HepG2 (cell line): Measurements from ENCODE around the gene RPL37A. TPM values are rescaled to one million over a fixed set of nuclear protein-coding genes. Genes with fewer than 3 reads are reported as not detected.

Experiments used
- ATAC-seq: fragments of 200-7000 bp; cut with Tn5 transposase; 3 replicates; pipeline ENCODE4 v1.9.1; 2020; ENCODE audit warnings: mild to moderate bottlenecking, moderate library complexity
- BruUV-seq: library from RNA; stranded (reverse); fragments of 400-500 nt; replicated peaks from 2 replicates; lab custom pipeline; 2021; lab: Mats Ljungman, UMichigan
- CTCF ChIA-PET: fragments of 300-600 bp; formaldehyde crosslinking; extraction: SDS; loops from one replicate; lab custom pipeline; 2021; ENCODE audit warnings: low total read pairs, inconsistent platforms, low intra/inter-chr PET ratio; lab: Yijun Ruan, JAX
- POLR2A ChIA-PET: fragments of 350-600 bp; sonication (Branson Sonifier 250); formaldehyde crosslinking; loops from one replicate; lab custom pipeline; 2020; ENCODE audit warnings: antibody characterized with exemption, inconsistent platforms; lab: Yijun Ruan, JAX
- DNase-seq: peaks from one replicate; pipeline ENCODE4 v3.0.0-alpha.2; 2015; ENCODE audit warnings: low spot score
- FAIRE-seq: peaks from 3 replicates; lab custom pipeline; 2011; peaks lifted over from hg19 to GRCh38; lab: Jason Lieb, UNC
- H2AFZ ChIP-seq: one replicate; pipeline ENCODE4 v1.6.1; 2011; ENCODE audit warnings: low read length, inconsistent platforms
- H3K27ac ChIP-seq: fragments of 300-600 bp; 3 replicates; pipeline ENCODE4 v1.8.0; 2011; ENCODE audit warnings: mixed run types, mild to moderate bottlenecking, mixed read lengths, low read length, inconsistent platforms; ENCODE audit not compliant: insufficient read depth; ENCODE audit errors: extremely low read length
- H3K27me3 ChIP-seq, 2 experiments: fragments of 200-600 bp in 1 of 2; 2 replicates in 1 of 2; 3 replicates in 1 of 2; pipeline versions ENCODE4 v1.6.0 to v1.8.0; 2011; ENCODE audit warnings: low read length in 2 of 2, mild to moderate bottlenecking in 2 of 2, moderate library complexity in 2 of 2, inconsistent platforms in 1 of 2; ENCODE audit not compliant: insufficient read depth in 2 of 2, control insufficient read depth in 1 of 2
- H3K36me3 ChIP-seq, 2 experiments: fragments of 200-600 bp in 1 of 2; replicated peaks in 1 of 2; 2 replicates in 1 of 2; 3 replicates in 1 of 2; pipeline versions ENCODE4 v1.5.1 to v1.8.0; 2011; ENCODE audit warnings: low read length in 2 of 2, inconsistent platforms in 1 of 2; ENCODE audit not compliant: insufficient read depth in 2 of 2, control insufficient read depth in 1 of 2
- H3K4me1 ChIP-seq: 2 replicates; pipeline ENCODE4 v1.5.1; 2012; ENCODE audit warnings: low read length, inconsistent platforms; ENCODE audit not compliant: insufficient read depth
- H3K4me2 ChIP-seq: 2 replicates; pipeline ENCODE4 v1.6.0; 2011; ENCODE audit warnings: low read depth, low read length, inconsistent platforms
- H3K4me3 ChIP-seq, 3 experiments: fragments of 200-600 bp in 1 of 3; sonication (generic), shearing (Covaris generic) in 1 of 3; replicated peaks in 1 of 3; 2 replicates each; pipeline ENCODE4 v1.5.1; 2011 to 2016; ENCODE audit warnings: low read length in 3 of 3, inconsistent platforms in 2 of 3, low read depth in 2 of 3, mild to moderate bottlenecking in 2 of 3, control low read depth in 1 of 3, mixed read lengths in 1 of 3; ENCODE audit not compliant: insufficient read depth in 1 of 3
- H3K79me2 ChIP-seq: one replicate; pipeline ENCODE4 v1.6.1; 2011; ENCODE audit warnings: low read length, inconsistent platforms; ENCODE audit not compliant: insufficient read depth
- H3K9ac ChIP-seq: 2 replicates; pipeline ENCODE4 v1.6.0; 2011; ENCODE audit warnings: mild to moderate bottlenecking, low read depth, low read length, inconsistent platforms; ENCODE audit not compliant: insufficient read depth
- H3K9me3 ChIP-seq: 2 replicates; pipeline ENCODE4 v1.5.1; 2012; ENCODE audit warnings: mild to moderate bottlenecking, low read length
- H4K20me1 ChIP-seq: 2 replicates; pipeline ENCODE4 v1.6.0; 2011; ENCODE audit warnings: inconsistent platforms, mild to moderate bottlenecking, low read length, moderate library complexity; ENCODE audit not compliant: insufficient read depth
- FOXK2 ChIP-seq: fragments of 450-650 bp; IDR thresholded peaks from 2 replicates; pipeline ENCODE4 v1.6.1; 2016
- KAT7 ChIP-seq: IDR thresholded peaks from 2 replicates; pipeline ENCODE4 v1.6.1; 2018; ENCODE audit warnings: borderline replicate concordance, missing compliant biosample characterization
- MAFK ChIP-seq, 2 experiments: IDR thresholded peaks in 1 of 2; conservative IDR thresholded peaks in 1 of 2; 2 replicates each; pipeline ENCODE4 v1.6.1; 2011; ENCODE audit warnings: improper control_type of control experiment in 2 of 2, low read length in 2 of 2
- NR2F2 ChIP-seq: IDR thresholded peaks from 2 replicates; pipeline ENCODE4 v1.6.1; 2012; ENCODE audit warnings: low read depth, inconsistent platforms, borderline replicate concordance
- SSRP1 ChIP-seq: IDR thresholded peaks from 2 replicates; pipeline ENCODE4 v1.6.1; 2016; ENCODE audit warnings: control low read depth
- TBX2 ChIP-seq: sonication (generic); formaldehyde crosslinking; IDR thresholded peaks from 2 replicates; pipeline ENCODE4 v1.5.0; 2020; ENCODE audit warnings: missing genetic modification reagents, mild to moderate bottlenecking, borderline replicate concordance
- ZNF142 ChIP-seq: sonication (generic); formaldehyde crosslinking; IDR thresholded peaks from 2 replicates; pipeline ENCODE4 v1.4.0; 2020; ENCODE audit warnings: missing genetic modification reagents
- ZNF33B ChIP-seq: sonication (generic); formaldehyde crosslinking; IDR thresholded peaks from 2 replicates; pipeline ENCODE4 v1.5.1; 2020; ENCODE audit warnings: mild to moderate bottlenecking, missing genetic modification reagents
- ZNF414 ChIP-seq: sonication (generic); formaldehyde crosslinking; IDR thresholded peaks from 2 replicates; pipeline ENCODE4 v1.5.0; 2020; ENCODE audit warnings: missing genetic modification reagents
- ZNF547 ChIP-seq: sonication (generic); formaldehyde crosslinking; IDR thresholded peaks from 2 replicates; pipeline ENCODE4 v1.5.1; 2020; ENCODE audit warnings: mild to moderate bottlenecking, missing genetic modification reagents
- ZNF574 ChIP-seq: sonication (generic); formaldehyde crosslinking; IDR thresholded peaks from 2 replicates; pipeline ENCODE4 v1.4.0; 2020; ENCODE audit warnings: missing genetic modification reagents
- ZNF790 ChIP-seq: sonication (generic); formaldehyde crosslinking; IDR thresholded peaks from 2 replicates; pipeline ENCODE4 v1.8.0; 2022; ENCODE audit warnings: missing genetic modification reagents, mild to moderate bottlenecking, borderline replicate concordance
- WGBS: methylation state at CpG from one replicate; pipeline ENCODE4 v1.1.6; 2017; ENCODE audit warnings: low lambda C conversion rate; 5-methylcytosine and 5-hydroxymethylcytosine counted together
- in situ Hi-C: cut with HindIII; loops from 2 replicates; pipeline ENCODE4 v1.10.0; 2017; ENCODE audit warnings: low pct_unique_long_range_greater_than_20kb; ENCODE audit not compliant: extremely low pct_ligation_motif_present
- intact Hi-C: fragments of 100-400 bp; cut with micrococcal nuclease; formaldehyde crosslinking; loops from one replicate; pipeline ENCODE4 v1.10.0; 2022; ENCODE audit not compliant: unreplicated experiment
- polyA plus RNA-seq, 8 experiments: library from polyadenylated mRNA; depleted of rRNA in 3 of 8; stranded (reverse) in 7 of 8; unstranded in 1 of 8; fragments of >200 nt; fragmentation: Illumina TruSeq in 4 of 8; extraction: Trizol in 4 of 8; gene quantifications; 2 replicates each; pipeline versions ENCODE4 v1.2.1 to v1.2.3, GENCODE V29; 2011 to 2016; ENCODE audit warnings: low read depth in 4 of 8, missing spikeins in 1 of 8, mixed read lengths in 1 of 8; ENCODE audit not compliant: insufficient read depth in 1 of 8
- total RNA-seq, 5 experiments: library from RNA; depleted of rRNA; stranded (reverse); fragments of >200 nt; fragmentation: Illumina TruSeq; extraction: Trizol; gene quantifications; 2 replicates each; pipeline ENCODE4 v1.2.3, GENCODE V29; 2016; ENCODE audit warnings: low read depth in 1 of 5

RPL37A gene
- total and polyA plus RNA-seq, 2 of the 13 experiments (the other 11 are each of a cell fraction or from before 2014, with no cell fraction given): 6,902 to 7,910 TPM

GRCh38 chr2:216505133-216506106, 6.8 kb downstream of the RPL37A start:
- FAIRE-seq (no peak), DNase-seq (no peak), ATAC-seq (peak; percentile 1; the same call in 1 of the 3 replicates)
- H3K9me3 ChIP-seq: no peaks in the 10 kb centered on the region
- H3K27ac ChIP-seq: peak overlapping the region; percentile 5
- no peaks in the 10 kb centered on the region for H3K27me3 ChIP-seq
- H3K4me2 ChIP-seq: no peak overlapping the region
- H3K4me3 ChIP-seq: no peak overlapping the region
- in situ Hi-C loops (loop anchor here (25.0 kb wide), 2 partner anchors 832 to 1007 kb away; no protein-coding TSS in a partner anchor), intact Hi-C loops (no loop called here)
- BruUV-seq: no TSS peak
- WGBS: 97% methylated on average over 15 of the region's 15 CpGs
- no peak overlapping the region for H3K9ac ChIP-seq
- no peak overlapping the region for H2AFZ ChIP-seq
- H3K4me1 ChIP-seq: peaks cover 36% of the 10 kb centered on the region
- POLR2A ChIA-PET: interaction anchor here (0.6 to 1.5 kb wide), 5 partner anchors 19 to 161 kb away, joined by 3 to 4 read pairs (median 3); partner anchors contain the start of gene SMARCAL1
- H3K79me2 ChIP-seq: peaks cover 17% of the 10 kb centered on the region
- H4K20me1 ChIP-seq: peaks cover 46% of the 10 kb centered on the region
- peaks cover 6 to 48% of the 10 kb centered on the region in 2 experiments for H3K36me3 ChIP-seq
- CTCF ChIA-PET: no interaction called here
- TF ChIP-seq SSRP1 (CRISPR knock-in tag) (peak; percentile 31; the same call in 1 of the 2 replicates), KAT7 (CRISPR knock-in tag) (no peak), ZNF414 (CRISPR knock-in tag) (no peak), ZNF574 (no peak), ZNF547 (peak; percentile 40; the same call in 1 of the 2 replicates), FOXK2 (no peak), TBX2 (CRISPR knock-in tag) (0 out of 2 replicates have a peak, but pooled peaks have one; percentile 11), NR2F2 (no peak), ZNF142 (CRISPR knock-in tag) (no peak), MAFK (conservative IDR thresholded peaks at IDR 0.05 in 1 of 2, IDR thresholded peaks at IDR 0.05 in 1 of 2; ENCODE audit: low read length in 2 of 2) (no peak), ZNF790 (CRISPR knock-in tag) (no peak), ZNF33B (CRISPR knock-in tag) (0 out of 2 replicates have a peak, but pooled peaks have one; percentile 56)
